Activated CD4-positive, CD25-positive, alpha-beta regulatory T cell (primary cell): ENCODE results near the gene EPHB6.

Experiments
- DNase-seq, 4 experiments: peaks; one replicate each; lab custom pipeline; 2025; lab: John Stamatoyannopoulos, UW

The EPHB6 gene

DNA sequence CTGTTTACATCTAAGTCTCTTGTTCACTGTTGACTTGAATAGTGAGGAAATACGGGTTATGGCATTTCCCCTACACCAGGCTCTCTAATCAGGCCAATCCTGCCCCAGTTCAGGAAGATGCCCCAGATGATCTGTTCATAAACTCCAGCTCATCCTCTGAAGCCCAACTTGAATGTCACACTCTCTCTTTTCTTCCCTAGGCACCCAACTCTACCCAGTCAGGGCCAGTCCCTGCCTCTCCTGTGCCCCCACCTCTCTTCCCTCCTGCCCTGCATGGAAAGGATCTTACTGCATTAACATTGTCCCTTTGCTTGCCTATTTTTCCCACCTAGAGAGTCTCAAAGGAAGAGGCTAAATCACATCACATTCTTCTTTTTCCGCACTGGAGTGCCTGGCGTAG lies 41.3 kb downstream of the EPHB6 start:
- no peak for DNase-seq

DNA sequence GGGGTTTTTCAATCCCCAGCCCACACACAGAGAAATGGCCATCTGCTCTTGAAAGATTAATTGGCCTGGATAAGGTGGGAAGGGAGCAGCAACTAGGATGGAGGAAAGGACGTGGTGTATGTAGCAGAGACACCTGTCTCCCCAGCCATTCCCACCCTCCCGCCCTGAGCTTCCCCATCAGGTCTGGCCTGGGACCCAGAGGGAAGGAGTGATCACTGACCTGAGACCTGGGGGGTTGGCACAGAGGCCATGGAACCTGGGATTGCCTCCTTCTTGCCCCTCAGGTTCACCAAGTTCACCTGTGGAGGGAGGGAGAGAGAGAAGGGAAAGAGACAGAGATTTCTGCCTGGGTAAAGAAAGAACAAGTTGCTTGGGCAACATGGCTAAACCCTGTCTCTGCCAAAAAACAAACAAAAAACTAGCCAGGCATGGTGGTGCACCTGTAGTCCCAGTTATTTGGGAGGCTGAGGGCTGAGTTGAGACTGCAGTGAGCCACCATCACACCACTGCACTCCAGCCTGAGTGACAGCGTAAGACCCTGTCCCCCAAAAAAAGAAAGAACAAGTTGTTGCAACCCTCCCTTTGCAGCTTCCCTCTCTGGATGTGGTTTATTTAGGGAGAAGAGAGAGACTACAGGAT lies 42.0 kb downstream of the EPHB6 start:
- no peak for DNase-seq

DNA sequence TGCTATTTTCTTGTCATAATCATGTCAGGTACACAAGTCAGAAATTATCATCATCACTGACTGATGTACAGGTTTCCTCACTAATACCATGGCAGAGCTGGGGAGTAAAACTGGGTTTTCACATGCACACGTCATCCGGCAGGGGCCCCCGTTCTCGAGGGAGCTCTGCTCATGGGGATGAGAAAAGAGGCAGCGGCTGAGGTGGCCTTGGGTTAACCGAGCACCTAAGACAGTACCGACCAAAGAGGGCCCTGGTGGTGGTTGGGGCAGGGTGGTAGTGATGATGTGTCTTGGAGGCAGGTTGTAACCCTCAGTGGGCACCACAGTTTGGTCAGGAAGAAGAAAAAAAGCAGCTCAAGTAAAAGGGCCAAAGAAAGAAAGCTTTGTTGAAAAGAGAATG lies 42.8 kb downstream of the EPHB6 start:
- DNase-seq: no peak

- no peak for DNase-seq
Observed at GRCh38 chr7:142898377-142899170, 43.7 kb downstream of the EPHB6 start.

- no peak for DNase-seq
Observed at GRCh38 chr7:142899661-142900060, 44.8 kb downstream of the EPHB6 start.

GRCh38 chr7:142901426-142902259 lies 46.8 kb downstream of the EPHB6 start:
- no peak for DNase-seq

DNA sequence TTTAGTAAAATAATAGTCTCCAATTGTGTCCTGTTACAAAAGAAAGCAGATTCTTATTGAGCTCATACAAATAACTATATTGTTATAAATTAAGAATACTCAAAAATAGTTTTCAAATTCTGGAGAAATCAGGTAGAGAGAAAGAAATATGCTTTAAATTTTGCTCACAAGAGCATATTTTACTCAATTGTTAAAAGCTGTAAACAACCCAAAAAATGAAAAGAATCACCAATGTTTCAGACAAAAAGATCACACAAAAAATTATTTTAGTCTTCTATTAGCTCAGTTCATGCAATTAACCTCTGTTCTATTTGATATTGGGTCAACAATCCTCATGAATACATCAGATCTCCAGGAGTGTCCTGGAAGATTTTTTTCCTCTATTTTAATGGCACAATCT lies 49.3 kb downstream of the EPHB6 start:
- DNase-seq: no peak

GRCh38 chr7:142905759-142906158 lies 50.9 kb downstream of the EPHB6 start:
- no peak for DNase-seq

- DNase-seq: no peak
Observed at GRCh38 chr7:142906643-142907042, 51.8 kb downstream of the EPHB6 start.

DNA sequence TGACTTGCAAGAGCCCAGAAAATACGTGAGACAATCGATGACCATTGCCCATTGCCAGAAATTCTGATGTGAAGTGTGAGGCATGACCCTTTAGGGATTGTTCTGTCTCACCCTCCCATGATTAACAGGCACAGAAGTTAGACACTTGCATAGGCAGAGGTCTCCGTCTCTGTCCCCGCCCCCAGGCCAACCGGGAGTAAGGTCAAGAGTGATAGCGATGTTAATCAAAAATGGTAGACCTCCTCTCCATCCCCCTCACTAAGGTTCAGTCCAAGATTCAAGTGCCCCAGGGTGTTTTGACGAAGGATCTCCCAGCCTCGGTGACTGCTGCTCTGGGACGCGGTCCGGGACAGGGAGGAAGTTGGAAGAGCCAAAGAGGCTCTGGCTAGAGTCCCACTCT lies 53.4 kb downstream of the EPHB6 start:
- DNase-seq: no peak

GRCh38 chr7:142908921-142909890 lies 54.3 kb downstream of the EPHB6 start:
- DNase-seq: no peak

DNA sequence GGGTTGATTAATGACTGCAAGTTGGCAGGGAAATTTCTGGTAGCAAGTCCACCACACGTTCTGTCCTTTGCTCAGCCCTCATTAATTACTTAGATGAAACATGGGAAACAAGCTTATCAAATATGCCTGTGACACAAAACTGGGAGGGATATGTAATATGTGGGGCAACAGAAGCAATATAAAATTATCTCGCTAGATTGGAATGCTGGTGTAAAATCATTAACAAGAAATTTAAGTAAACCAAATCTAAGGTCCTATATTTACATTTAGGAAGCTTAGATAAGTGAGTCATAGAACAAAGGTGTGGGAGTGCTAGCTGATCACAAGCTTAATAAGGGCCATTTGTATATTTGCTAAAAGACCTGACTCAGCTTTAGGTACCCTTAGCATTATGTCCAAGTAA lies 55.2 kb downstream of the EPHB6 start:
- DNase-seq: no peak

GRCh38 chr7:142910481-142910880 lies 55.6 kb downstream of the EPHB6 start:
- DNase-seq: no peak

DNA sequence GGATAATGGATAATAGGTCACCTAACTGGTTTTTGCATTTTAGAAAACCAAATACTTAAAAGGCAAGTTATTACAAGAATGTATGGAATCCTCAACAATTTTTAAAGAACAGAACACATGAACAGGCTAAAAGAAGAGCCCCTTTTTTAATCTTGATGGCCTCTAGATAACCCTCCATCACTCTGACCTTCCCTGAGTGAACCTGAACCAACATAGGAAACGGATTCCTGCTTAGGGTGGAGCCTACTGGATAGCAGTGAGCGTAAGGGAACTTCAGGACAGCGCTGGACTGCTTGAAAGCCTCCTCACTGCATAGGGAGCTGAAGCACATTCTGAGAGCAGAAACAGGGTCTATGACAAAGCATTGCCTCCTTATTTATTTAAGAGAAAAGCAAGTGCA lies 58.2 kb downstream of the EPHB6 start:
- DNase-seq: no peak

GRCh38 chr7:142913566-142913965 lies 58.7 kb downstream of the EPHB6 start:
- no peak for DNase-seq

GRCh38 chr7:142914121-142914520 lies 59.2 kb downstream of the EPHB6 start:
- DNase-seq: no peak

- DNase-seq: no peak
Observed at GRCh38 chr7:142915315-142915714, 60.4 kb downstream of the EPHB6 start.

DNA sequence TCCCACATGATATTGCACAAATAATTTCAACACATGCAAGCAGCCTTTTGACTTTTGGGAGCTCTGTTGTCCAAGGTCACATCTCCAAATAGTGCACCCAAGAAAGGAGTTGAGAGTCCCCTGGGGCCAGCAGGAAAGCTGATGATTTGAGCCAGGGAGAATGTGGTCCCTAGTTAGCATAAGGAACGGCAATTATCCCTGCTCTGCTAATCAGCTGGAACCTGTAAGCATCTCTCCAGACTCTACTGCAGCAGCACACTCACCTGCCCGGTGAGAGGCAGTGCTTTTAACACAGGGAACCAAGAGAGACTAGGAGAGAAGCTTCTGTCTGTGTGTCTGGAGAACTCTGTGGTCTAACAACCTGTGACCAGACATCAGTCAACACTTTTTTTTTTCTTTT lies 61.6 kb downstream of the EPHB6 start:
- no peak for DNase-seq

- DNase-seq: no peak
Observed at GRCh38 chr7:142917447-142917846, 62.6 kb downstream of the EPHB6 start.

- no peak for DNase-seq
Observed at GRCh38 chr7:142918901-142919300, 64.0 kb downstream of the EPHB6 start.

- no peak for DNase-seq
Observed at GRCh38 chr7:142919656-142920055, 64.8 kb downstream of the EPHB6 start.
